ENCODE data around the gene SLC25A45. TPM values are rescaled to one million over a fixed set of nuclear protein-coding genes. Genes with fewer than 3 reads are reported as not detected.

Gene SLC25A45
- total RNA-seq, 2 experiments from 2014 or later: 12.5 to 15.1 TPM

GRCh38 chr11:65327021-65327420 lies 55.4 kb downstream of the SLC25A45 start:
- POLR2A ChIA-PET: no interaction called here
- CTCF ChIA-PET: interaction anchor here (4.1 kb wide), 1 partner anchor 12 kb away, joined by 23 read pairs; the partner anchor contains the start of gene CDC42EP2

GRCh38 chr11:65325435-65325834 lies 57.0 kb downstream of the SLC25A45 start:
- ChIA-PET CTCF (interaction anchor here (1.4 to 4.1 kb wide), 2 partner anchors 10 to 100 kb away, joined by 5 to 23 read pairs; partner anchors contain the start of gene CDC42EP2), POLR2A (no interaction called here)

Other genes starting within 250 kb of the SLC25A45 start
- 10 to 100 TPM; 33.8 to 36.6 TPM for gene SYVN1, start 248.1 kb downstream of the SLC25A45 start, total RNA-seq
- not detected for gene SPDYC, start 212.4 kb downstream of the SLC25A45 start, total RNA-seq
- gene CAPN1, start 200.7 kb downstream of the SLC25A45 start, total RNA-seq: 10 to 100 TPM; 75.6 to 79.1 TPM
- gene POLA2, start 120.7 kb downstream of the SLC25A45 start, total RNA-seq: 10 to 100 TPM; 73.8 to 80.7 TPM
- under 1 TPM; 0.78 to 0.82 TPM for gene CDC42EP2, start 67.8 kb downstream of the SLC25A45 start, total RNA-seq
- 10 to 100 TPM; 52.3 to 60.1 TPM for gene DPF2, start 48.8 kb downstream of the SLC25A45 start, total RNA-seq
- gene TIGD3, start 27.9 kb downstream of the SLC25A45 start, total RNA-seq: under 1 TPM; 0.65 TPM
- 10 to 100 TPM; 39.3 to 44.2 TPM for gene FRMD8, start 4.0 kb upstream of the SLC25A45 start, total RNA-seq
- 100 to 1,000 TPM; 282 to 294 TPM for gene NEAT1, start 40.2 kb upstream of the SLC25A45 start, total RNA-seq
- 1,000 to 10,000 TPM; 3,032 to 3,074 TPM for gene MALAT1, start 116.4 kb upstream of the SLC25A45 start, total RNA-seq
- 10 to 100 TPM; 83.7 to 87.8 TPM for gene SCYL1, start 142.4 kb upstream of the SLC25A45 start, total RNA-seq
- gene LTBP3, start 175.7 kb upstream of the SLC25A45 start, total RNA-seq: 10 to 100 TPM; 35.5 to 36.3 TPM
- 10 to 100 TPM; 76.7 to 78.2 TPM for gene ZNRD2, start 187.8 kb upstream of the SLC25A45 start, total RNA-seq
- 10 to 100 TPM; 30.3 to 31.1 TPM for gene FAM89B, start 189.9 kb upstream of the SLC25A45 start, total RNA-seq
- gene EHBP1L1, start 193.4 kb upstream of the SLC25A45 start, total RNA-seq: 100 to 1,000 TPM; 115 to 120 TPM
- gene KCNK7, start 213.2 kb upstream of the SLC25A45 start, total RNA-seq: under 1 TPM; 0.34 to 0.46 TPM
- 10 to 100 TPM; 64.8 to 65.9 TPM for gene MAP3K11, start 231.6 kb upstream of the SLC25A45 start, total RNA-seq
- 10 to 100 TPM; 41.0 to 46.6 TPM for gene PCNX3, start 233.1 kb upstream of the SLC25A45 start, total RNA-seq

Measured in activated CD8-positive, alpha-beta memory T cell treated with anti-CD3 and anti-CD28 coated beads for 36 hours (primary cell).